Measurements from ENCODE around the gene CPLX4. TPM values are rescaled to one million over a fixed set of nuclear protein-coding genes. Genes with fewer than 3 reads are reported as not detected.

The CPLX4 gene
- total and polyA plus RNA-seq, 2 of the 8 experiments (the other 6 are each of a cell fraction or from before 2014, with no cell fraction given) = not detected

DNA sequence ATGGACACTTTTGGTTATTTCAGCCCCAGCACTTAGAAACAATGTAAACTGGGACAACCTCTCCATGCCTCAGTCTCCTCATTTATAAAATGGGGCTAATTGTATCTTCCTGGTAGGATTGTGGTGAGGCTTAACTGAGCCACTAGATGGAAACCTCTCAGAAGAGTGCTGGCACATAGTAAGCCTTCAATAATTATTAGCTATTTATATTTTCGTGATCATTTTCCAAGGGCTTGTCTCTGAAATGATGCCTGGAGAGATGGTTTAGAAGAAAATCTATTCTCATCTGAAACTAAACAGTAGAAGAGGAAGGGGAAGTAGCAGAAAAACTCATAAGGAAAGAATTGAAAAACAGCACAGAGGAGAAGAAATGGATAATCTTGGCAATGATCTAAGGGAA, 52.0 kb downstream of the CPLX4 start (continued):
- TF ChIP-seq SIN3A (conservative IDR thresholded peaks at IDR 0.05 in 1 of 2, IDR thresholded peaks at IDR 0.05 in 1 of 2; ENCODE audit: low read depth in 1 of 2, low read length in 2 of 2) (no peak), EP300 (IDR thresholded peaks at IDR 0.05; ENCODE audit: borderline replicate concordance in 1 of 2, low read depth in 2 of 2, low read length in 2 of 2) (no peak), GABPA (IDR thresholded peaks at IDR 0.05; ENCODE audit: borderline replicate concordance, insufficient read depth, low read length) (no peak), TBP (IDR thresholded peaks at IDR 0.05; ENCODE audit: low read depth, low read length) (no peak), SP2 (IDR thresholded peaks at IDR 0.05; ENCODE audit: low read length) (no peak), KDM5A (IDR thresholded peaks at IDR 0.05; ENCODE audit: low read length) (no peak)

Data from H1 (cell line).